UCSD-AML1 (cell line): ENCODE data around the gene CTAGE9.
"Not testable (repeated sequence)": the region's sequence is repeated elsewhere in the genome, so short reads cannot be mapped to it uniquely, and the experiment has no call there.

Experiments
- DNase-seq: peaks from one replicate; lab custom pipeline; 2025; ENCODE audit not compliant: unreplicated experiment; lab: John Stamatoyannopoulos, UW

Gene CTAGE9, protein sequence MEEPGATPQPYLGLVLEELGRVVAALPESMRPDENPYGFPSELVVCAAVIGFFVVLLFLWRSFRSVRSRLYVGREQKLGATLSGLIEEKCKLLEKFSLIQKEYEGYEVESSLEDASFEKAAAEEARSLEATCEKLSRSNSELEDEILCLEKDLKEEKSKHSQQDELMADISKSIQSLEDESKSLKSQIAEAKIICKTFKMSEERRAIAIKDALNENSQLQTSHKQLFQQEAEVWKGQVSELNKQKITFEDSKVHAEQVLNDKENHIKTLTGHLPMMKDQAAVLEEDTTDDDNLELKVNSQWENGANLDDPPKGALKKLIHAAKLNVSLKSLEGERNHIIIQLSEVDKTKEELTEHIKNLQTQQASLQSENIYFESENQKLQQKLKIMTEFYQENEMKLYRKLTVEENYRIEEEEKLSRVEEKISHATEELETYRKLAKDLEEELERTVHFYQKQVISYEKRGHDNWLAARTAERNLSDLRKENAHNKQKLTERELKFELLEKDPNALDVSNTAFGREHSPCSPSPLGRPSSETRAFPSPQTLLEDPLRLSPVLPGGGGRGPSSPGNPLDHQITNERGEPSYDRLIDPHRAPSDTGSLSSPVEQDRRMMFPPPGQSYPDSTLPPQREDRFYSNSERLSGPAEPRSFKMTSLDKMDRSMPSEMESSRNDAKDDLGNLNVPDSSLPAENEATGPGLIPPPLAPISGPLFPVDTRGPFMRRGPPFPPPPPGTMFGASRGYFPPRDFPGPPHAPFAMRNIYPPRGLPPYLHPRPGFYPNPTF

DNA sequence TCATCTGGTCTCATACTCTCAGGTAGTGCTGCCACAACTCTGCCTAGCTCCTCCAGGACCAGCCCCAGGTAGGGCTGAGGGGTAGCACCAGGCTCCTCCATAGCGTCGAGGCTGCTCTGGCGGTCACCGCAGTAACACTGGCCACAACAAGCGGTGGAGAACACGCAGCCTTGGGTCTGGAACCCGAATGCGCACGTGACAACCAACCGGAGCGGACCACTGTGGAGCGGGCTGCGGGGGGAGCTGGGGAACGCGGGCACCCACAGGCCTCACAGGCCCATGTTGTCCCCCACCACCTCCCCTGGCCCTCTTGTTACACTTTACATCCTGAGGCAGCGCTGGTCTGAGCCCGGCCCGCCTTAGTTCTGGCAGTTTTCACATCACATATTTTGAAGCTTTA lies at the start of gene CTAGE9:
Gene CTAGE9, minus strand, starts transcription at position 101 of the 400 bp plus-strand sequence. Its CDS starts 0 bp downstream, at position 101.
- DNase-seq: not testable (repeated sequence)

DNA sequence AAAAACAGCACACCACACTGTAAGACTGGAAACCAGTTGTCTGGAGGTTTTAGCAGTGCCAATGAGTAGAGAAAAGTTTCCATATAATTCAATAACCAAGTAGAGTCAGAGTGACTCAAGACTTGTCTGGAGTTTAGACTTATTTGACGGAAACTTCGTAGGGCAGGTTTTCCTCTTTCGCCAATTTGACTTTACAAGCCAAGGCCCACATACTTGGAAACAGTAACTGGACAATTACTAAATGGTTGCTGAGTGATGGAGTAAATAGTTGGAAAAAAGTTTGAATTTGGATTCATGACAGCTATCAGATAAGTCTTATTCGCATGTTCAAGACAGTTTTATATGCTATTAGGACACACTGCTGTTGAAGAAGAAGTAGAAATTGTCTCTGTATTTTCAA lies 48.1 kb upstream of the CTAGE9 start:
- DNase-seq: no peak

DNA sequence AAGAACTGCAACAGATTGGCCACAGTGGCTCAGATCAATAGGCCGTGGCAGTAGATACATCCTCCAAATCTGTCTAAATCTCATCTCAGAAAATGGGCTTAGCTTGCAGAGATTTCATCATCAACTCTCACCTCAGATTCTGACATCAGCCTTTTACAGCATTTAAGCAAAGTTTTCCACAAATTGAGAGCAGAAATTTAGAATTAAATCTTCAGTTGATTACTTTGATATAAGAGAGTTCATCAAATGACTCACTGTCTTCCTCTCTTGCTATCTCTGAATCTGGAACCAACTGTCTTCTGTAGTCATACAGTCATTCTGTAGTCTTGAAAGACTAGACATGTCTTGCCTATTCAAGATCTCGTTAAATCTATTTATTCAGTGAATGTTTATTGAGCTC lies 45.2 kb upstream of the CTAGE9 start:
- DNase-seq: no peak

DNA sequence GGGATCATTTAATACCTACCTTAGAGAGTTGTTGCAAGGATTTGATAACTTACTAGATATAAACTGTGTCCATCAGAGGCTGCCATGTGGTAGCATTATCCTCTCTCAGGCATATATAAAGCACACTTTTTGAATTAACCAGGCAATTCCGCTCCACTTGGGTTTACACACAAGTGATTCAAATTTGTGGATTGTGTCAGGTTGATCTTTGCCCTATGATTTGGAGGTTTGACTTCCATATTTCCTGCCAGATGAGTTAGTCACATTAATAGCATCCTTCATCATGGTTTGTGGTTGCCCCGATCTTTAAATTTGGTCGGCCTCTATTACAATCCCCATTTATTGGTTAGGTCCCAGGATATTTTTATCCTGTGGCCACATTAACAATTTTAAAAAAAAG lies 44.8 kb upstream of the CTAGE9 start:
- no peak for DNase-seq

DNA sequence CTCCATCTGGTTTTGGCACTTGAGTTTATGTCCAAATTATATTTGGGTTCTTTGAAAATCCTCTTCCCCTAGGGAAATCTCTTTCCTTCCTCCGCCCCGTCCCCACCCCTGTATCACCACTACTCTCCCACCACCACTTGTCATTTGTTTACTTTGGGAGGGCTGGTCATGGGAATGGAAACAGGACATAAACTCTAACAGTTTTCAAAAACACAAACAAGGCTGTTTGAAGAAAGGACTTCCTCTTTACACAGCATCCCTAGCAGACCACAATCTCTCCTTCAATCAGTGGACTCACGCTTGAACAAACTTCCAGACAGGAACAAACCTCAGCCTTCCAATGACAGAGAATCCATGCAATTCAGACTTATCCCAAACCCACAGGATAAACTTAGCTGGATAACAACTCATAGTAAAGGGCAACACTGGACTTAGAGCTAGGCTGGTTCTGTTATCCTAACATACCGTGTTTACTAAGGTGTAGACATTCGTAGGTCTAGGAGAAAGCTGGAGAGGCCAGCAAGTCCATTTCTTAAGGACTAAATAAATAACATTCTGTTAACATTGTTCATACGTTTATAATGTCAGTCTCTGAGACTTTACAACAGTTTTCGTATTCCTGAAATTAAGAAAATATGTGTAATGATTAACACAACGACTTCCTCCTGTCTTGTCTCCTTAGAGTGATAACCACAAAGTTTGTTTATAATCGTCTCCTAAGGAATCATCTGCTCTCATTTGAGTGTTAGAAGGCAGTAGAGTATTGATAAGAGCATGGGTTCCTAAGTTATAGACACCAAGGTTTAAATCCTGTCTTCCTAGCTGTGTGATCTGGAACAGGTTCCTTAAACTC lies 44.1 kb upstream of the CTAGE9 start:
- no peak for DNase-seq

DNA sequence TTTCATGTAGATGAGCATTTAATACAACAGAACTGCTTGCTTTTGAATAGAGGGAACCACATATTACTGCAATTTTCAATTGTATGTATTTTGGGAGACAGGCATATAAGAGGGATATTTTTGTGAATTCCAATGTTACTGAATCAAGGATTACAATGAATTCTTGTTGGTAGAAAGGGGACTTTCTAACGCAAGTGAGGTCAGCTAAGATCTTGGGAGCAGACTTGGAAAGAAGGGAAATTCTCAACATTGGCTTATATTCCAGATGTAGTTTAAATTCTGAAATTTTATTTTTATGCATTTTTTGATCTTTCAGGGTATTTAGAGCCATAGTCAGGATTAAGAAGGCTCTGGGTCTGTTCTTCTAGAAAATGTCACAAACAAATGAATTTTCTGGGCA lies 43.3 kb upstream of the CTAGE9 start:
- DNase-seq: no peak

DNA sequence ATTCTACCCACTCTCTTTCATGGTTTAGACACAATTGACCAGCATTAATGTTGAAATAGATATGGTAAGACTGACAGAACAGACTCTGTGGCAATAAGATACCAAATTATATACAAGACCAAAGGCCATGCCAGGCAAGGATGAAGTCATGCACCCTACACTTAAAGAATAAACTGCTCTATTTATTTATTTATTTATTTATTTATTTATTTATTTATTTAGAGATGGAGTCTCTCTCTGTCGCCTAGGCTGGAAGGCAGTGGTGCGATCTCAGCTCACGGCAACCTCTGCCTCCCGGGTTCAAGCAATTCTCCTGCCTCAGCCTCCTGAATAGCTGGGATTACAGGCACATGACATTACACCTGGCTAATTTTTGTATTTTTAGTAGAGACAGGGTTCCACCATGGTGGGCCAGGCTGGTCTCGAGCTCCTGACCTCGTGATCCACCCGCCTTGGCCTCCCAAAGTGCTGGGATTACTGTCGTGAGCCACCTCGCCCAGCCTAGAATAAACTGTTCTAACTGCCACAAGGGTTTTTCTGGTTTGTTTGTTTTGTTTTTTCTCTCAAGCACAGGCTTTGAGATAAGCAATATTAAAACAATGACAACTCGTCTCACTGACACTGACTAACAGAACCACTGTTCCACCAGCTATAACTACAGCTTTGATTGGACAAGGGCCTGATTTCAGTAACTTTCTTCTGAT lies 40.3 kb upstream of the CTAGE9 start:
- not testable (repeated sequence) for DNase-seq

DNA sequence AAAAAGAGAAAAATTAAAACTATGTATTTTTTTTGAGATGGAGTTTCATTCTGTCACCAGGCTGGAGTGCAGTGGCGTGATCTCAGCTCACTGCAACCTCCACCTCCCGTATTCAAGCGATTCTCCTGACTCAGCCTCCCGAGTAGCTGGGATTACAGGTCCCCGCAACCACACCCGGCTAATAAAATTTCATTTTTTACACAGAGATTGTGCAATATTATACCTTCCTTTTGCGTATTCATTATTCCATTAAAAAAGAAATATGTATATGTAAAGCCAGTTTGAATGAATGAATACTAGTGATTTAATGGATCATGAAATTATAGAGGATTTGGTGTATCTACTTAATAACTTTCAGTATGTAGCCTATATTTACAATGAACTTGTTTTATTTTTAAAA lies 38.2 kb upstream of the CTAGE9 start:
- DNase-seq: no peak

DNA sequence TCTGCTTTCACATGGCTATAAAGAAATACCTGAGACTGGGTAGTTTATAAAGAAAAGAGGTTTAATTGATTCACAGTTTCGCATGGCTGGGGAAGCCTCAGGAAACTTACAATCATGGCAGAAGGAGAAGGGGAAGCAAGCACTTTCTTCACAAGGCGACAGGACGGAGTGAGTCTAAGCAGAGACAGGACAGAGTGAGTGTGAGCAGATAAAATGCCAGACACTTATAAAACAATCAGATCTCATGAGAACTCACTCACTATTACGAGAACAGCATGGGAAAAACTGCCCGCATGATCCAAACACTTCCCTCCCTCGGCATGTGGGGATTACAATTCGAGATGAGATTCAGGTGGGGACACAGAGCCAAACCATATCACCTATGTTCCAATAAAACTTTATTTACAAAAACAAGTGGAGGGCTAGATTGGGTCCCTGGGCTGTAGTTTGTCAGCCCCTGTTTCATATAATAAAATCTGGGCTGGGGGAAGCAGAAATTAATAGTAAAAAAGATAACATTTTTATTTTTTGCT lies 37.1 kb upstream of the CTAGE9 start:
- DNase-seq: no peak

DNA sequence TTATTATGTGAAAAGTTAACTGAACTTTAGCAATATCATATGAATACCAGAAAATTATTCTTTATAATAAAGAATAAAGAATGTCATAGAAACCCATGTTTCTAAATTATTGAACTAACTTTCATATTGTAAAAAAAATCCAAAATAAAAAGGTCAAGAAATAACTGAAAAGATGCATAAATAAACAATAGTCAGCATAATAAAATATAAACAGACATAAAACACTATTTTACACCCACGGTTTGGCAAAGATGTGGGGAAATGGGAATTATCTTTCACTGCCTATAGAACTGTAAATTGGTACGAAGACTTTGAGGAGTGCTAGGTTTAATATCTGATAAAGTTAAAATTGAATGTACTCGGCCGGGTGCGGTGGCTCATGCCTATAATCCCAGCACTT lies 34.7 kb upstream of the CTAGE9 start:
- no peak for DNase-seq

DNA sequence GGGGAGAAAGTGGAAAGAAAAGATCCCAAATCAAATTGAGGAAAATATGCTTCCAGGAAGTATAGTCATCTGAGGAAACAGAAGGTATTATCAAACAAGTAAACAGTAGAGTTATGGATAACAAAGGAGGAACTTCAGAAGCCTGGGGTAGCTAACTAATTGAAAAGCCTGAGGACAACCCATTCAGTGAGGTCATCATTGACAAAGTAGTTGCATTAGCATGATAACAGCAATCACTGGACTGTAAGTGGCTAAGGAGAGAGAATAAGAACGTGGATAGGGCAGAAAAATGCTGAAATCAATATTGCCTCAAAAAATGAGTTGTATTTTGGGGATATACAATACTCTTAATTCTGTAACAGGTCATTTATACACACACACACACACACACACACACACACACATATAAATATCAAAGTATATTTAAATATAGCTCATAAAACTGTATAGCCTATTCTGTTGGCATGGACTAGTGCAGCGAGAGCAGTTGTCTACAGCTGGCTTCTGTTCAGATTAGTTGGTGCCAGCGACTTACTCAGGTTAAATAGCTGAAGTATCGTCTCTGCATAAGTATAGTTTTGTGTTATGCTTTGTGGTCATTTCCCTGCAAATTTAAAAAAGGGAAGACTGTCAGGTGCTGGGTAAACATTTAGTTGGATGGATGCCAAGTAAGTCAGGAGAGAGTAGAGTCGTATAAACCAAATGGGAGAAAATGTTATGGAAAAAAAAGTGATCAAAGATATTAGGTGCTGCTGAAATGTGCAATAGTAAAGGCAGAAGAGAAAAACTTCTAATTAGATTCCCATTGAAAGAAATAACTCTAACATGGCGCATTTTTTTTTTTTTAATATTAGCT lies 33.8 kb upstream of the CTAGE9 start:
- no peak for DNase-seq

DNA sequence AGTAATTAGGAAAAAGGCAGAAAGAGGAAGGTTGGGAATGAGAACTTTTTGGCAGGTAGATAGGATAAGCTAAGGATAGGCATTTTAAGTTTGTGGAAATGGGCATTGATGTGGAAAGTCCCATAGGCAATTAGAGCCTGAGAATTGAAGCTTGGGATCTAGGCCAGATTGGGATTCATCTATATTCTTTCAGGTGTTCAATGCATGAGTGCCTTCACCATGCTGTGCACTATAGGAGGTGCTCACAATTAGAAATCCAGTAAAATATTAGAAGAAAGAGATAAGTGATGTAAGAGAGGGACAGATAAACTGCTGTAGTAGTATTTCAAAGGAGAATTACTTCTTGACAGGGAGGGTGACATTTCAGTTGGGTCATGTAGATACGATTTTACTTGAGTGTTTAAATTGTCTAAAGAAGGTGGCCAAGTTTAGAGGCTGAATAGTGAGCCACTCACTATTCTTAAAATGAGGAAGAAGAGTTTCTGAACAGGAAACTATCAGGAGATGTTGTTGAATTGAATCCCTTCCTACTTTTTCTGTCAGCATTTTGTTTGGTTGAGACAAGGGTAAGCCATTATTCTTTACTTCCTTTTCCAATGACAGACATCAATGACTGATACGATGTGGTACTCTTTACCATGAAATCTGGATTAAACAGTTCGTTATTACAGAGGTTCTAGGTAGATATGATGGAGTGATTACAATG lies 31.0 kb upstream of the CTAGE9 start:
- DNase-seq: no peak

DNA sequence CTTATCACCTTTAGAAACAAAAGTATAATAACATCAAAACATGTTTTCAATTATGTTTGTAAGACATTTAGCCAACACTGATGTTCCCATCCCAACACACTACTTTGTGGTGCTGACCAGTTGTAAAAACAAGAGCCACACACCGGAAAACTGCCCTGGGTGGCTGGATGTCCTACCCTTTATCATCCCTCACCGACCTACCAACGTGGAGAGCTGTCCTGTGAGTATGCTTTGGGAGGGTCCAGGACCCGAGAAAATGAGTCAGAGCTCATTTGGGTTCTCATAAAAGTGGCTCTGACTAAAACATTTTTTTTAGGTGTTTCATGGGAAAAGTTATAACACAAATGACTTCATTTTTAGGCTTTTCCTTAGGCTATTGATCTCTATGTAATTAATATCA lies 29.3 kb upstream of the CTAGE9 start:
- DNase-seq: no peak

DNA sequence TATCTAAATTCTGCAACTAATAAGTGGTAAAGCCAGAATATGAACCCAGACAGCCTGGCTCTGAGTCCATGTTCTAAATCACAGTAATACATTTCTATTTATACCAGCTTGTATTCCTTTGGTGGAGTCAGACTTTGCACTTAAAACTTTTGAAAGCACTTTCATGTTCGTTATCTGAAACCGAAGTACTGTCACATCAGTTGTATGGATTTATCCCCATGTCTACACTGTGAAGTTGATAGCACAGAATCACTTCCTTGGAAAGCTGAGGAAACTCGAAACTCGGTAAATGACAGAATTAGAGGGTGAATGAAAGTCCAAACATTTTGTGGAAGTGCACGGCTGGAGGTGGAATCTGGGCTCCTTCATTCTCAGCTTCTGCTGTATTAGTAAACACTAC lies 28.3 kb upstream of the CTAGE9 start:
- no peak for DNase-seq

DNA sequence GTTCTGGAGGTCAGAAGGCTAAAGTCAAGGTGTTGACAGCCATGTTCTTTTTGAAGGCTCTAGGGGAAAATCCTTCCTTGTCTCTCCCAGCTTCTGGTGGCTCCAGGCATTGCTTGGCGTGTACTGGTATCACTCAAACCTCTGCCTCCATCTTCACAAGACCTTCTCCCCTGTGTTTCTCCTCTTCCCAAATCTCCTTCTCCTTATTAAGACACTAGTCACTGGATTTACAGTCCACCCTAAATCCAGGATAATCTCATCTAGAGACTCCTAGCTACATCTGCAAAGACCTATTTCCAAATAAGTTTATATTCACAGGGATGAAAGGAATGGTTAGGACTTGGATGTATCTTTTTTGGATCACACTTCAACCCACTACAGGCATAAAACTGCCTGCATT lies 26.0 kb upstream of the CTAGE9 start:
- no peak for DNase-seq

DNA sequence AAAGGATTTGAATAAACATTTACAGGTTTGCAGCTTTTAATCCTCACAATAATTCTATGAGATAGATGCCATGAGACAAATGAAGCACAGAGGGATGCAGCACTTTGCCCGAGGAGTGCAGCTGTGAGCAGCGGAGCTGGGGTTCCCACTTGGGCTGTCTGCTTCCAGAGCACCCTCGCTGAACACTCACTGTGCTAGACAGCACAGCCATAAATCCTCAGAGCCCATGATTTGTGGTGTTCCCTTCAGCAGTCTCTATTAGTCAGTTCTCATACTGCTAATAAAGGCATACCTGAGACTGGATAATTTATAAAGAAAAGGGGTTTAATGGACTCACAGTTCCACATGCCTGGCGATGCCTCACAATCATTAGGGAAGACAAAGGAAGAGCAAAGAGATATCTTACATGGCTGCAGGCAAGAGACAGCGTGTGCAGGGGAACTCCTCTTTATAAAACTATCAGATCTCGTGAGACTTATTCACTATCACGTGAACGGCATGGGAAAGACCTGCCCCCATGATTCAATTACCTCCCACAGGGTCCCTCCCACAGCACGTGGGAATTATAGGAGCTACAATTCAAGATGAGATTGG lies 25.3 kb upstream of the CTAGE9 start:
- DNase-seq: no peak

DNA sequence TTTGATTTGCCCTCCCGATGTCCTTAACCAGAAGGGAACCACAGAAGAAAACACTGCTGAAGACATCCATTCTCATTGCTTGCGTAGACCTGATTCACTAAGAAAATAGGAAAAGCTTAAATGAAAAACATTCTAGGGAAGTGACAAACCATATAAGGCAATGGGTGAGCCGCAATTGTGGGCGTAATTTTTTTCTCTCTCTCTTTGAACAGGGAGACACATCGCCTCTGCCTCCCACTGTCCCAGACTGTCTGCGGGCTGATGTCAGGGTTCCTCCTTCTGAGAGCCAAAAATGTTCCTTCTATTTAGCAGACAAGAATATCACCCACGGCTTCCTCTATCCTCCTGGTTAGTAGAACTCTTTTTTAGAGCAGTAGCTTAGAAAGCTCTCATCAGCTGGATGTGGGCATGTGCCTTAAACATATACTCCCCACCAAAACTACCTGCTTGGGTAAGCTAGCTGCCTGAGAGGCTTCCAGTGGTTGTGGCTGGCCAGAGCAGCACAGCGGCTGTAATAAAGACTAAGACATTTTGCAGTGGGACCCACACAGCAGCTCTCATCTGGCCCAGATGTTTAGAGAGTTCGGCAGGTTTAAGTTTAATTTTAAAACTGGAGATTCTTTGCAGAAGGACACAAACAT lies 22.7 kb upstream of the CTAGE9 start:
- no peak for DNase-seq

DNA sequence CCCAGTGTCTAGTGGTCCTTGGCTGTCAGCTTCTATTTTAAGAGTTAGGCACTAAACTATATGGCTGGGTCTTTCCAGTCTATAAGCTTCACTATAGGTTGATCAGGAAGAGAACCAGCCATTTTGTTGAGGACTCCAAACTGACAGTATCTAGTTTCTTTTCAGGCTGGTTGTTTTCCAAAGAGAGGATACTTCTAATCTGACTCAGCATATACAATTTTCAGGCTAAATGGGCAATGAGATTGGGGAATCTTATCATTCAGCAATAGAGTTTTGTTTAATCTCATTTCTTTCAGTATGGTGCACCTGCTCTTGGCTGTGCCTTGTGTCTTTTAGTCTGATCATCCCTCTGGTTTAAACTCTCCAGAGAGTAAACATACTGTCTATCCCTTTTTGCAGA lies 20.4 kb upstream of the CTAGE9 start:
- DNase-seq: no peak
